Karpas-422 (cell line): Measurements from ENCODE around the gene CHST8. TPM values are rescaled to one million over a fixed set of nuclear protein-coding genes. Genes with fewer than 3 reads are reported as not detected.
"Not testable (repeated sequence)": the region's sequence is repeated elsewhere in the genome, so short reads cannot be mapped to it uniquely, and the experiment has no call there.

ENCODE experiments used
- DNase-seq: peaks from one replicate; pipeline ENCODE4 v3.0.0-alpha.2; 2015
- H2AFZ ChIP-seq: fragments of 200-600 bp; sonication (generic); 2 replicates; pipeline ENCODE4 v1.6.1; 2014; ENCODE audit warnings: antibody characterized with exemption, low read length, mixed read lengths
- H3K27ac ChIP-seq: fragments of 200-600 bp; sonication (generic); 2 replicates; pipeline ENCODE4 v1.5.1; 2014; ENCODE audit warnings: mild to moderate bottlenecking, low read length, moderate library complexity
- H3K27me3 ChIP-seq: fragments of 200-600 bp; sonication (generic); 2 replicates; pipeline ENCODE4 v1.6.1; 2014; ENCODE audit warnings: low read length, mixed read lengths
- H3K36me3 ChIP-seq: fragments of 200-600 bp; sonication (generic); 2 replicates; pipeline ENCODE4 v1.6.1; 2014; ENCODE audit warnings: low read length, mixed read lengths; ENCODE audit not compliant: insufficient read depth
- H3K4me1 ChIP-seq: fragments of 200-600 bp; sonication (generic); 2 replicates; pipeline ENCODE4 v1.6.1; 2014; ENCODE audit warnings: mild to moderate bottlenecking, low read length, mixed read lengths
- H3K4me2 ChIP-seq: fragments of 200-600 bp; sonication (generic); 2 replicates; pipeline ENCODE4 v1.6.1; 2014; ENCODE audit warnings: low read length, low read depth, mild to moderate bottlenecking; ENCODE audit not compliant: poor library complexity, severe bottlenecking
- H3K4me3 ChIP-seq: fragments of 200-600 bp; sonication (generic); 2 replicates; pipeline ENCODE4 v1.5.1; 2014; ENCODE audit warnings: mild to moderate bottlenecking, antibody characterized with exemption, low read length, mixed read lengths
- H3K79me2 ChIP-seq: fragments of 200-600 bp; sonication (generic); 2 replicates; pipeline ENCODE4 v1.6.1; 2014; ENCODE audit warnings: mild to moderate bottlenecking, low read length, mixed read lengths
- H3K9ac ChIP-seq: fragments of 200-600 bp; sonication (generic); 2 replicates; pipeline ENCODE4 v1.6.0; 2014; ENCODE audit warnings: low read length
- H3K9me2 ChIP-seq: fragments of 200-600 bp; sonication (generic), shearing (Covaris generic); replicated peaks from 2 replicates; pipeline ENCODE4 v1.6.0; 2014; ENCODE audit warnings: mild to moderate bottlenecking, low read length, moderate library complexity; ENCODE audit not compliant: insufficient read depth
- H3K9me3 ChIP-seq: fragments of 300-700, 200-600 bp; sonication (generic); 2 replicates; pipeline ENCODE4 v1.6.1; 2014; ENCODE audit warnings: low read length, mixed read lengths
- H4K20me1 ChIP-seq: fragments of 200-600 bp; sonication (generic); 2 replicates; pipeline ENCODE4 v1.6.1; 2014; ENCODE audit warnings: mild to moderate bottlenecking, antibody characterized with exemption, low read length, low read depth; ENCODE audit not compliant: insufficient read depth
- total RNA-seq: library from RNA; depleted of rRNA; stranded (reverse); fragments of >200 nt; shearing (Covaris generic); gene quantifications from 2 replicates; pipeline ENCODE4 v1.2.3, GENCODE V29; 2014; ENCODE audit warnings: low replicate concordance

The CHST8 gene
- total RNA-seq, 1 experiment from 2014 or later, result not detected

- Histone ChIP-seq H3K27me3 (no peaks in the 10 kb centered on the region), H3K27ac (no peak overlapping the region), H3K9me2 (no peaks in the 10 kb centered on the region), H3K36me3 (no peaks in the 10 kb centered on the region), H3K4me1 (no peaks in the 10 kb centered on the region), H3K9me3 (no peaks in the 10 kb centered on the region), H2AFZ (no peak overlapping the region), H3K4me2 (no peak overlapping the region), H3K4me3 (no peak overlapping the region), H3K79me2 (no peaks in the 10 kb centered on the region), H4K20me1 (no peaks in the 10 kb centered on the region), H3K9ac (no peak overlapping the region)
- no peak for DNase-seq
These were observed 190.1 kb downstream of the CHST8 start for GRCh38 chr19:33811736-33812387.

DNA sequence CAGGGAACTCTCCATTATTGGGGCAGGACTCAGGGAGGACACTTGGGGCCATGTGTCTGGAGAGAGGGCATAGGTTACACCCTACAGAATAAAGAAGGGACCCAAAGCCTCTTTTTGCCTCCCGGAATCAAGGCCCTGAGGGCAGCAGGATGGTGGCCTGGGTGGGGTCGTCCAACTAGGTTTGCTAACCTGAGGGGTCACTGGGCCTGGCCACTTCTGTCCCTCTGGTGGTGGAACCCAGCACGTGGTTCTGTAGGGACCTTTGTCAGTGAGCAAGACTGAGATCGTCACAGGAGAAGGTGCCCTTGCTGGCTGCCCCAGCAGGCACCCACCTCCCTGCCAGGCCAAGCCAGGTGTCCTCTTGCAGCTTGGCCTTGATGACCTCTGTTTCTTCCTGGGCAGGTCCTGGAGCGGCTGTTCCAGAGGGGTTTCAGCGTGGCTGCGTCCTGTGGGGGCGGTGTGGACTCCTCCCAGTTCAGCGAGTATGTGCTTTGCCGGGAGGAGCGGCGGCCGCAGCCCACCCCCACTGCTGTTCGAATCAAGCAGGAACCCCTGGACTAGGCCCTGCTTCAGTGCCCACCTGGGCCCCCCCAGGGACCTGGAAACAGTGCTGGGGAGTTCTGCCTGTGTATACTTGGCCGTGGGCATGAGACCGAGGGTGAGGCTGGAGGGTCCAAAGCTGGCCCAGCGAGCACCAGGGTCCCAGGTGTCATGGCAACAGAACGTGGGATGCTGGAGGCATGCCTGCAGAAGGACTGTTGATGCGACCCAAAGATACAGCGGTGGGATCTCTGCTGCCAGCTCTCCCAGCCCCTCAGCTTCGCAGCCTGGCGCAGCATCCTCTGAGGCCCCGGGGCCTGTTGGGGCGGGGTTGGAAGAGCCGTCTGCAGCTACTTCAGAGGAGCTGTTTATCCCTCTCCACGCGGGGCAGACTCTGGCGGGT, 190.9 kb downstream of the CHST8 start:
- no peak overlapping the region for H3K4me3 ChIP-seq
- H3K9me3 ChIP-seq, result no peaks in the 10 kb centered on the region
- H3K9me2 ChIP-seq, result no peaks in the 10 kb centered on the region
- no peaks in the 10 kb centered on the region for H3K36me3 ChIP-seq
- H3K27me3 ChIP-seq, result no peaks in the 10 kb centered on the region
- no peak for DNase-seq
- no peak overlapping the region for H3K4me2 ChIP-seq
- H2AFZ ChIP-seq, result no peak overlapping the region
- no peak overlapping the region for H3K27ac ChIP-seq
- H3K9ac ChIP-seq, result no peak overlapping the region
- H4K20me1 ChIP-seq, result no peaks in the 10 kb centered on the region
- H3K4me1 ChIP-seq, result no peaks in the 10 kb centered on the region
- no peaks in the 10 kb centered on the region for H3K79me2 ChIP-seq

DNA sequence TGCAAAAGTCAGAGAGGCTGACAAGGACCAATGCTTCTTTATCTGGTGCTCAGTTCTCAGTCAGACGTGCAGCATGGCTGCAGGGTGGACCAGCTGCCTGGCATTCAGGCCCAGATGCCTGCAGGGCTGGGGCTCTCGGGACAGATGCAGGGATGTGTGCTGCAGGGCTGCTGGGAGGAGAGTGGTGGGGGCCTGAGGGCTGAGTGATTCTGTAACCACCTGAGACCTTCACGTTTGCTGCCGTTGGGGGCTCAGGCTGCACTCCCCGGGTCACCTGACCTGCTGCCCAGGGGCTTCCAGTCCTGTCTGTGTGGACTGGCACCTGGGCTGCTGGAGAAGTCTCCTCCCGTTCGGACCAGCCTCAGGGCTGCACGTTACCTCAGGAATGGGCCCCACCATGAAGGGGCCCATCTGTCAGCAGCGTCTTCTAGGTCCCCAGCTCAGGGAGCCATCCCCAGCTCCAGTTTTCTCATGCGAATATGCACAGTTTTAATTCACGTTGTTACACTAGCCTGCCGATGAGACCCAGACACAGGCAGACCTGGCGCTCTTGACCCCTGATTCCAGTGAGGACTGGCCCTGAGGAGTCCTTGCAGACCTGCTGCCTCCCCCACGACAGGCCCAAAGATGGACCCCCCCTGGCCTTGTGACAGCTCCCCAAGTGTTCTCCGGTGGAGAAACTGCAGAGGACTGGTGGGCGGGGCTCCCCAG, 191.8 kb downstream of the CHST8 start:
- no peaks in the 10 kb centered on the region for H3K36me3 ChIP-seq
- no peaks in the 10 kb centered on the region for H3K79me2 ChIP-seq
- no peaks in the 10 kb centered on the region for H3K27me3 ChIP-seq
- no peaks in the 10 kb centered on the region for H4K20me1 ChIP-seq
- H3K9me2 ChIP-seq, result no peaks in the 10 kb centered on the region
- DNase-seq, result no peak
- no peak overlapping the region for H3K4me2 ChIP-seq
- no peaks in the 10 kb centered on the region for H3K9me3 ChIP-seq
- H3K4me3 ChIP-seq, result no peak overlapping the region
- no peaks in the 10 kb centered on the region for H3K4me1 ChIP-seq
- no peak overlapping the region for H3K9ac ChIP-seq
- H2AFZ ChIP-seq, result no peak overlapping the region
- no peak overlapping the region for H3K27ac ChIP-seq

DNA sequence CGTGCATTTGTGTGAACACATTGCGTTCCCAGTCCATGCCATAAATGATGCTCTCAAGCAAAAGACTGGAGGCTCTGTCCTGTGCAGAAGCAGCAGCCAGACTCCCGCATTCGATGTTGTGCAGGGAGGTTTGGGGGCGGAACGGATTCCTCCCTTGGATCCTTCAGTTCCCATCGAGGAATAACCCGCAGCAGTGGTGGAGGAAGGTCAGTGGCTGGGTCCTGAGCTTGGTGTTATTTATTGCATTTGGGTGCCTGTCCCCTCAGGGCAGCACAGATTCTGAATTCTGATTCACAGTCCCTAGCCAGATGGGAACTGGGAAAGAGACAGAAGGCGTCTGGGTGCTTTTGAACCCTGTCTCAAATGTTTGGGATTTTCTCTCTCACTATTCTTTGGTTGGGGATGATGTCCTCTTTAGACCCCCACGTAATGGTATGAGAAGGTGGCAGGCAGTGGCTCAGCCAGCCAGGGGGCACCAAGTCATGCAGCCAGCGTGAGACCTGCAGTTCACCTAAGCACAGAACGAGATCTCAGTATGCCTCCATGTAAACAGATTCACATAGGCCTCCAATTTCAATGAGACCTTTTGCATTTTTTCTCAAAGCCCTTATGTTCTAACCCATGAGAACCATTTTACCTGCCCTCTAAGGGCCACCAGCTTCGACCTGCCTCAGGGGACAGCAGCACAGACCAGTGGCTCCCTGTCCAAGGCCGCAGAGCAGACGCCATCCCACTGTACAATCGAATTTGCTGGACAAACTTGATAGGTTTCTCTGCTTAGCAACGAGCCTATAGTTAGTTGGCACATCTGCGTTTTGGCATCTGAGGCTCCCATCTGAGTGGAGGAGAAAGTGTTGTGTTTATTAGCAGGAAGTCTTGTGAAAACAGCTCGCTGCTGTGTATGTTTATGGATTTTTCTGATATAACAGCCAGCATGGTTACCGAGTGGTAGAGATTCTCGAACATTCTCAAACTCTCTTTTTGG, 192.7 kb downstream of the CHST8 start:
- Histone ChIP-seq H4K20me1 (no peaks in the 10 kb centered on the region), H3K9me3 (no peaks in the 10 kb centered on the region), H3K4me2 (no peak overlapping the region), H3K27me3 (no peaks in the 10 kb centered on the region), H3K4me3 (no peak overlapping the region), H3K9me2 (no peaks in the 10 kb centered on the region), H3K4me1 (no peaks in the 10 kb centered on the region), H2AFZ (no peak overlapping the region), H3K27ac (no peak overlapping the region), H3K79me2 (no peaks in the 10 kb centered on the region), H3K36me3 (no peaks in the 10 kb centered on the region), H3K9ac (no peak overlapping the region)
- no peak for DNase-seq

DNA sequence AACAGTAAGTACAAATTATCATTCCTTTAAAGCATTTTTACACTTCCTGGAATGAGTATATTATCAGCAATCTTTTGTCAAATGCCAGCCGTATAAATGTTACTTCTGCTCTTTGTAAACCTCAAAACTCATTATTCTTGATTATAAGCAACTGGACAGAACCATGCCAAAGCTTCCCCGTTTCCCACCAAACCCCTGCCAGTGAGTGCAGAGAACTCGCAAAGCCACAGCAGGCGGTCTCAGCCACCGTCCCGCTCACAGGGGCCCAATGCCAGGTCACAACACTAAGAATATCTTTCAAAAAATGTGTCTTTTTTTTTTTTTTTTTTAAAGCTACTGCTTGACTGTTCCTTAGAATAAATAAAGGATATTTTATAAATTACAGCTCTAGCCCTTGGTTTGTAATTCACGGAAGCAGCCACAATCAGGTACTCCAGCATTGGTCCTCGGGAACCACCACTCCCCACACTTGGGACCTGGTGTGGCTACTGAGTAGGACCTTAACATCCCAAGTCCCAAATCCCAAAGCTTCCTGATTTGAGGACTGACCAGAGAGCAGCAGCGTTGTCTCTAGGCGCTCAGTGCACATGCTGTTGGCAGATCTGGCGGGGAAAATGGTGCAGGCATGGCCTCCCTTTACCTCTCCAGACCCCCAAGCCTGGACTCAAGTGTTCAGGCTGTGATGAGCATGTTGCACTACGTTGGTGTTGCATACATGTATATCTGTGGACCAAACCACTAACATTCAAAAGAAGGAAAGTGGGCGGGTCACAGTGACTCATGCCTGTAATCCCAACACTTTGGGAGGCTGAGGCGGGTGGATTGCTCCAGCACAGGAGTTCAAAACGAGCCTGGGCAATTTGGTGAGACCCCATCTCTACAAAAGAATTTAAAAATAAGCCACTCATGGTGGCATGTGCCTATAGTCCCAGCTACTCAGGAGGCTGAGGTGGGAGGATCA, 193.9 kb downstream of the CHST8 start:
- Histone ChIP-seq H3K4me1 (no peaks in the 10 kb centered on the region), H3K4me2 (no peak overlapping the region), H3K4me3 (no peak overlapping the region), H3K27ac (no peak overlapping the region), H4K20me1 (no peaks in the 10 kb centered on the region), H3K79me2 (no peaks in the 10 kb centered on the region), H3K9ac (no peak overlapping the region), H2AFZ (no peak overlapping the region), H3K9me2 (no peaks in the 10 kb centered on the region), H3K36me3 (no peaks in the 10 kb centered on the region), H3K27me3 (no peaks in the 10 kb centered on the region), H3K9me3 (no peaks in the 10 kb centered on the region)
- DNase-seq, result no peak

DNA sequence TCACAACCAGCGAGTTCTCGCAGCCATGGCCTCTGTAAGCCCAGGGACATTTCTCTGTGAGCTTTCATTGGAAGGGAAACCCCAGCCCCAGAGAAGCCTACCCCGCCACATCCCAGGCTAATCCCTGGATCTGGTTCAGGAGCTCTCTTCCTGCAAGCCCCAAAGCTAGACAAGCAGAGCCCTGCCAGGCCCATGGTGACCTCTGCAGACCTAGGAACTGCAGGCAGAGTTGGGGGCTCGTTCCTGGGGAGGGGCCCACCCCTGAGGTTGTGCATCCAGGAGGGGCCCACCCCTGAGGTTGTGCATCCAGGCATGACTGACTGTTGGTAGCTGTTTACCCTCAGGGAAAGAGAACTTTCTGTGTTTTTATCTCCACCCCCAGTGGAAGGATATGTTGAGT, 196.7 kb downstream of the CHST8 start:
- Histone ChIP-seq H3K4me2 (no peak overlapping the region), H3K27ac (no peak overlapping the region), H3K4me1 (no peaks in the 10 kb centered on the region), H3K9ac (no peak overlapping the region), H3K9me2 (no peaks in the 10 kb centered on the region), H2AFZ (no peak overlapping the region), H3K4me3 (no peak overlapping the region), H3K9me3 (no peaks in the 10 kb centered on the region), H3K27me3 (no peaks in the 10 kb centered on the region), H3K79me2 (no peaks in the 10 kb centered on the region), H4K20me1 (no peaks in the 10 kb centered on the region), H3K36me3 (no peaks in the 10 kb centered on the region)
- DNase-seq, result no peak

GRCh38 chr19:33819078-33819477, 197.3 kb downstream of the CHST8 start:
- H3K79me2 ChIP-seq, H3K27ac ChIP-seq, H3K9me2 ChIP-seq, H3K36me3 ChIP-seq, DNase-seq, H2AFZ ChIP-seq, H3K4me3 ChIP-seq, H4K20me1 ChIP-seq, H3K4me1 ChIP-seq, H3K9me3 ChIP-seq, H3K9ac ChIP-seq, H3K27me3 ChIP-seq, H3K4me2 ChIP-seq: not testable (repeated sequence)
